H9 (cell line): ENCODE results near the gene OR10Z1. TPM values are rescaled to one million over a fixed set of nuclear protein-coding genes. Genes with fewer than 3 reads are reported as not detected.

Source experiments
- DNase-seq: peaks from one replicate; pipeline ENCODE4 v3.0.0-alpha.2; 2017
- H2AFZ ChIP-seq: one replicate; pipeline ENCODE4 v1.6.1; 2013; ENCODE audit warnings: mild to moderate bottlenecking, low read length, control low read depth, moderate library complexity
- H2AK5ac ChIP-seq: 2 replicates; pipeline ENCODE4 v1.6.1; 2013; ENCODE audit warnings: low read length, control low read depth, mixed read lengths; ENCODE audit not compliant: insufficient read length
- H2BK120ac ChIP-seq: one replicate; pipeline ENCODE4 v1.6.1; 2013; ENCODE audit warnings: low read depth, mild to moderate bottlenecking, low read length, control low read depth, inconsistent platforms; ENCODE audit not compliant: poor library complexity, severe bottlenecking
- H2BK12ac ChIP-seq: 2 replicates; pipeline ENCODE4 v1.6.1; 2013; ENCODE audit warnings: low read length, control low read depth, mixed read lengths, low read depth; ENCODE audit not compliant: insufficient read length
- H2BK15ac ChIP-seq: 2 replicates; pipeline ENCODE4 v1.6.1; 2013; ENCODE audit warnings: low read depth, low read length, control low read depth
- H2BK20ac ChIP-seq: one replicate; pipeline ENCODE4 v1.6.1; 2013; ENCODE audit warnings: low read depth, mild to moderate bottlenecking, low read length, control low read depth, inconsistent platforms; ENCODE audit not compliant: poor library complexity, severe bottlenecking
- H2BK5ac ChIP-seq: 2 replicates; pipeline ENCODE4 v1.6.1; 2013; ENCODE audit warnings: low read length, control low read depth, mixed read lengths; ENCODE audit not compliant: insufficient read length
- H3K14ac ChIP-seq: 2 replicates; pipeline ENCODE4 v1.6.1; 2013; ENCODE audit warnings: low read length, control low read depth; ENCODE audit not compliant: insufficient read depth
- H3K18ac ChIP-seq: 2 replicates; pipeline ENCODE4 v1.6.1; 2013; ENCODE audit warnings: low read depth, mild to moderate bottlenecking, mixed read lengths, low read length, control low read depth; ENCODE audit not compliant: insufficient read length
- H3K23ac ChIP-seq: 2 replicates; pipeline ENCODE4 v1.6.1; 2013; ENCODE audit warnings: low read length, control low read depth, mixed read lengths, low read depth; ENCODE audit not compliant: insufficient read length
- H3K23me2 ChIP-seq: 2 replicates; pipeline ENCODE4 v1.6.1; 2013; ENCODE audit warnings: low read depth, mild to moderate bottlenecking, mixed read lengths, low read length, control low read depth; ENCODE audit not compliant: insufficient read length, poor library complexity, severe bottlenecking
- H3K27ac ChIP-seq: 2 replicates; pipeline ENCODE4 v1.5.1; 2013; ENCODE audit warnings: low read length, control low read depth, mixed read lengths, low read depth; ENCODE audit not compliant: insufficient read length
- H3K27me3 ChIP-seq: 2 replicates; pipeline ENCODE4 v1.6.1; 2013; ENCODE audit warnings: low read length, control low read depth, inconsistent platforms; ENCODE audit not compliant: insufficient read depth
- H3K4ac ChIP-seq: 2 replicates; pipeline ENCODE4 v1.6.1; 2013; ENCODE audit warnings: low read depth, mild to moderate bottlenecking, control low read depth, inconsistent platforms, low read length, moderate library complexity
- H3K4me1 ChIP-seq: 2 replicates; pipeline ENCODE4 v1.6.1; 2013; ENCODE audit warnings: low read length, control low read depth, inconsistent platforms; ENCODE audit not compliant: insufficient read depth
- H3K4me2 ChIP-seq: 2 replicates; pipeline ENCODE4 v1.6.1; 2013; ENCODE audit warnings: low read length, control low read depth, mixed read lengths; ENCODE audit not compliant: insufficient read length, insufficient read depth
- H3K56ac ChIP-seq: 2 replicates; pipeline ENCODE4 v1.6.1; 2013; ENCODE audit warnings: low read depth, mild to moderate bottlenecking, mixed read lengths, low read length, control low read depth; ENCODE audit not compliant: insufficient read length
- H3K79me1 ChIP-seq: 2 replicates; pipeline ENCODE4 v1.6.1; 2013; ENCODE audit warnings: low read depth, mild to moderate bottlenecking, moderate library complexity, low read length, control low read depth, inconsistent platforms; ENCODE audit not compliant: insufficient read depth, poor library complexity, severe bottlenecking
- H3K79me2 ChIP-seq: 2 replicates; pipeline ENCODE4 v1.6.1; 2013; ENCODE audit warnings: low read length, control low read depth, inconsistent platforms; ENCODE audit not compliant: insufficient read depth
- H3K9ac ChIP-seq: 2 replicates; pipeline ENCODE4 v1.6.1; 2013; ENCODE audit warnings: low read length, control low read depth, mixed read lengths; ENCODE audit not compliant: insufficient read length; ENCODE audit errors: extremely low read depth
- H3K9me3 ChIP-seq: one replicate; pipeline ENCODE4 v1.6.1; 2013; ENCODE audit warnings: low read depth, low read length, inconsistent platforms; ENCODE audit not compliant: control insufficient read depth
- H3T11ph ChIP-seq: one replicate; pipeline ENCODE4 v1.6.1; 2013; ENCODE audit warnings: mild to moderate bottlenecking, low read length, control low read depth, inconsistent platforms
- H4K20me1 ChIP-seq: one replicate; pipeline ENCODE4 v1.6.1; 2013; ENCODE audit not compliant: control insufficient read depth, insufficient read length, insufficient read depth
- H4K5ac ChIP-seq: 2 replicates; pipeline ENCODE4 v1.6.1; 2013; ENCODE audit warnings: low read depth, mild to moderate bottlenecking, mixed read lengths, low read length, control low read depth; ENCODE audit not compliant: insufficient read length
- H4K8ac ChIP-seq: replicated peaks from 2 replicates; pipeline ENCODE4 v1.6.1; 2013; ENCODE audit warnings: low read length, control low read depth, mixed read lengths, low read depth; ENCODE audit not compliant: insufficient read length
- H4K91ac ChIP-seq: 2 replicates; pipeline ENCODE4 v1.6.1; 2013; ENCODE audit warnings: low read depth, mild to moderate bottlenecking, moderate library complexity, mixed read lengths, low read length, control low read depth; ENCODE audit not compliant: insufficient read length
- H3K27ac Mint-ChIP-seq, 3 experiments: 2 replicates in 2 of 3; 3 replicates in 1 of 3; pipeline ENCODE4 v1.8.0; 2020 to 2021; ENCODE audit warnings: mixed read lengths in 3 of 3, mild to moderate bottlenecking in 1 of 3, moderate library complexity in 1 of 3
- H3K27me3 Mint-ChIP-seq: 2 replicates; pipeline ENCODE4 v1.8.0; 2021; ENCODE audit warnings: low read depth, mild to moderate bottlenecking, moderate library complexity, mixed read lengths
- H3K36me3 Mint-ChIP-seq, 3 experiments: 2 replicates in 2 of 3; 3 replicates in 1 of 3; pipeline ENCODE4 v1.8.0; 2020 to 2021; ENCODE audit warnings: low read depth in 3 of 3, mixed read lengths in 3 of 3; ENCODE audit not compliant: insufficient read depth in 1 of 3
- H3K4me1 Mint-ChIP-seq, 2 experiments: 2 replicates each; pipeline ENCODE4 v1.8.0; 2020; ENCODE audit warnings: mixed read lengths in 2 of 2
- H3K4me3 Mint-ChIP-seq, 2 experiments: 2 replicates in 1 of 2; 3 replicates in 1 of 2; pipeline ENCODE4 v1.8.0; 2020 to 2021; ENCODE audit warnings: mild to moderate bottlenecking in 2 of 2, mixed read lengths in 2 of 2, moderate library complexity in 1 of 2
- H3K9me3 Mint-ChIP-seq, 2 experiments: 2 replicates in 1 of 2; 3 replicates in 1 of 2; pipeline ENCODE4 v1.8.0; 2020; ENCODE audit warnings: mild to moderate bottlenecking in 2 of 2, mixed read lengths in 2 of 2, moderate library complexity in 1 of 2
- CTCF ChIP-seq: fragments of 200-600 bp; sonication (generic); conservative IDR thresholded peaks from 3 replicates; pipeline ENCODE4 v1.8.0; 2021; ENCODE audit warnings: antibody characterized with exemption, mild to moderate bottlenecking
- whole genome bisulfite sequencing: extraction: QIAGEN DNeasy Blood & Tissue Kit; methylation state at CpG from one replicate; pipeline ENCODE4 v1.1.7; 2013; ENCODE audit warnings: missing lambda C conversion rate, low lambda C conversion rate, mixed read lengths; ENCODE audit not compliant: insufficient read length; ENCODE audit errors: extremely low coverage; 5-methylcytosine and 5-hydroxymethylcytosine counted together
- total RNA-seq: library from RNA; stranded (reverse); gene quantifications from 2 replicates; pipeline ENCODE4 v1.2.1, GENCODE V29; 2021

The OR10Z1 gene
- total RNA-seq, 1 experiment from 2014 or later, result not detected

GRCh38 chr1:158583962-158584361, 21.1 kb upstream of the OR10Z1 start:
- Histone ChIP-seq H2BK20ac (no peak overlapping the region), H2BK5ac (no peak overlapping the region), H3K4ac (no peak overlapping the region), H3K56ac (no peak overlapping the region), H2BK12ac (no peak overlapping the region), H4K91ac (no peak overlapping the region), H4K5ac (no peak overlapping the region), H3K18ac (no peak overlapping the region), H3K79me2 (no peaks in the 10 kb centered on the region), H3K27ac (no peak overlapping the region), H2AFZ (no peak overlapping the region), H2BK120ac (no peak overlapping the region), H3K9ac (no peak overlapping the region), H2AK5ac (no peak overlapping the region), H2BK15ac (no peak overlapping the region), H3T11ph (no peak overlapping the region), H4K8ac (no peak overlapping the region), H3K27me3 (no peaks in the 10 kb centered on the region), H3K79me1 (no peaks in the 10 kb centered on the region), H4K20me1 (no peaks in the 10 kb centered on the region), H3K9me3 (no peaks in the 10 kb centered on the region), H3K23ac (no peak overlapping the region), H3K4me1 (no peaks in the 10 kb centered on the region; the same call in 1 of the 2 replicates), H3K4me2 (no peak overlapping the region), H3K14ac (no peak overlapping the region), H3K23me2 (no peaks in the 10 kb centered on the region)
- peaks cover 4 to 8% (median 4%) of the 10 kb centered on the region in 3 experiments; a peak in 5 of 7 replicates for H3K36me3 Mint-ChIP-seq
- no peak overlapping the region for H3K27ac Mint-ChIP-seq
- no peaks in the 10 kb centered on the region for H3K4me1 Mint-ChIP-seq
- no peak overlapping the region for H3K4me3 Mint-ChIP-seq
- no peak for TF ChIP-seq CTCF
- no peaks in the 10 kb centered on the region for H3K27me3 Mint-ChIP-seq
- DNase-seq, result no peak
- peaks cover 10 to 11% of the 10 kb centered on the region in 2 experiments; a peak in 4 of 5 replicates for H3K9me3 Mint-ChIP-seq
- WGBS, result no CpG with 5 or more reads among the region's 4 CpGs
